Mesothelial cell of epicardium (in vitro differentiated cells): ENCODE measurements around the gene TMEM87B. TPM values are rescaled to one million over a fixed set of nuclear protein-coding genes. Genes with fewer than 3 reads are reported as not detected.
"Not testable (repeated sequence)": the region's sequence is repeated elsewhere in the genome, so short reads cannot be mapped to it uniquely, and the experiment has no call there.

Source experiments
- DNase-seq, 2 experiments: peaks; one replicate each; pipeline ENCODE4 v3.0.0; 2021; ENCODE audit warnings: low spot score in 2 of 2; ENCODE audit not compliant: unreplicated experiment in 2 of 2
- H3K27ac Mint-ChIP-seq: 2 replicates; pipeline ENCODE4 v1.8.0; 2021; ENCODE audit warnings: mixed read lengths
- H3K27me3 Mint-ChIP-seq: 2 replicates; pipeline ENCODE4 v1.8.0; 2021; ENCODE audit warnings: low read depth, mixed read lengths
- H3K36me3 Mint-ChIP-seq: 2 replicates; pipeline ENCODE4 v1.8.0; 2021; ENCODE audit warnings: mixed read lengths
- H3K4me1 Mint-ChIP-seq: 2 replicates; pipeline ENCODE4 v1.8.0; 2021; ENCODE audit warnings: mixed read lengths
- H3K4me3 Mint-ChIP-seq: 2 replicates; pipeline ENCODE4 v1.8.0; 2021; ENCODE audit warnings: mild to moderate bottlenecking, moderate library complexity, mixed read lengths
- H3K9me3 Mint-ChIP-seq: 2 replicates; pipeline ENCODE4 v1.8.0; 2021; ENCODE audit warnings: mixed read lengths
- CTCF ChIP-seq: fragments of 200-600 bp; sonication (generic); IDR thresholded peaks from one replicate; pipeline ENCODE4 v1.5.0; 2021; ENCODE audit warnings: antibody characterized with exemption; ENCODE audit not compliant: unreplicated experiment
- total RNA-seq: library from RNA; stranded (reverse); gene quantifications from 3 replicates; pipeline ENCODE4 v1.2.1, GENCODE V29; 2021

TMEM87B gene
- total RNA-seq, 1 donor from 2014 or later = 19.4 TPM

GRCh38 chr2:112061299-112061698 is 6.2 kb downstream of the TMEM87B start:
- no peak for DNase-seq
- TF ChIP-seq CTCF = no peak
- Mint-ChIP-seq H3K27me3 (no peaks in the 10 kb centered on the region), H3K4me1 (peaks cover 35% of the 10 kb centered on the region), H3K4me3 (no peak overlapping the region), H3K9me3 (no peaks in the 10 kb centered on the region), H3K36me3 (peaks cover 49% of the 10 kb centered on the region), H3K27ac (peak overlapping the region; percentile 86)

DNA sequence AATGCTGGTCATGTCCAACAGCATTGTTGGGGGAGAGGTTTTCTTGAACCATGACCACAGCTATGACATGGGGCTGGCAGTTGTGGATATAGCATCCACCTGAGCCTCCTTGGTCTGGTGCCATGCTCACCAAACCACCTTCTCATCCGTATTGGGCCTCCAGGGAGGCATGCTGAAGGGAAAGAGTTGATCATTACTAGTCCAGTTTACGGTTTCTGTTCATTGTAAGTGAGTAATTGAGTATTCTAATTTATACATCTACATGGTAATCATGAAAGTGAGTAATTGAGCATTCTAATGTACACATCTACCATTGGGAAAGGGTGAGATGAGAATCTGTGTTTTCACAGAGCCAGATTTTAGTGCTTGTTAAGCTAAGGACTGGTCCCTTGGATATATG is 6.8 kb downstream of the TMEM87B start:
- Mint-ChIP-seq H3K9me3 (no peaks in the 10 kb centered on the region), H3K36me3 (peaks cover 49% of the 10 kb centered on the region), H3K27me3 (no peaks in the 10 kb centered on the region), H3K4me1 (peaks cover 31% of the 10 kb centered on the region), H3K27ac (no peak overlapping the region), H3K4me3 (no peak overlapping the region)
- TF ChIP-seq CTCF = no peak
- DNase-seq = no peak

- DNase-seq = no peak
- Mint-ChIP-seq H3K4me1 (peaks cover 23% of the 10 kb centered on the region), H3K36me3 (peaks cover 58% of the 10 kb centered on the region), H3K27ac (peak overlapping the region; percentile 14), H3K27me3 (no peaks in the 10 kb centered on the region), H3K9me3 (no peaks in the 10 kb centered on the region), H3K4me3 (no peak overlapping the region)
- no peak for TF ChIP-seq CTCF
These were observed 7.8 kb downstream of the TMEM87B start for GRCh38 chr2:112062894-112063293.

- Mint-ChIP-seq H3K27me3 (no peaks in the 10 kb centered on the region), H3K4me1 (peaks cover 8% of the 10 kb centered on the region), H3K27ac (peak overlapping the region; percentile 5), H3K4me3 (no peak overlapping the region), H3K36me3 (peaks cover 64% of the 10 kb centered on the region), H3K9me3 (peaks cover 13% of the 10 kb centered on the region)
- no peak for TF ChIP-seq CTCF
- no peak for DNase-seq
These were observed 10.4 kb downstream of the TMEM87B start for GRCh38 chr2:112065486-112065885.

DNA sequence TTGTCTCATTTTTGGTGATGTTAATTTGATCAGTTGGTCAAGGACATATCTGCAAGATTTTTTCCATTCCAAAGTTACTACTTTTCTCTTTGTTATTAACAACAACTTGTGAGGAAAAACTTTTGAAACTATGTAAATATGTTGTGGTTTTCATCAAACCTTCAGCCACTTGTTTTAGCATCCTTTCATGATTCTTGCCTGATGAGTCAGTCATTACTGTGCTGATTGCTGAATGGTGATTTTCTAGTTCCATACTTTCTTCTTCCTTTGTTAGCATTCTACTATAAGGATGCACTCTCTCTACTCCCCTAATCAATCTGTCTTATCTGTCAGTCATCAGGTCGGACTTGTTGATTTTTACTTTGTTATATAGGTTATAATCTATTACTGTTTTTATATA is 10.9 kb downstream of the TMEM87B start:
- peaks cover 8% of the 10 kb centered on the region for H3K4me1 Mint-ChIP-seq
- peaks cover 14% of the 10 kb centered on the region for H3K9me3 Mint-ChIP-seq
- no peak overlapping the region for H3K4me3 Mint-ChIP-seq
- DNase-seq = no peak
- H3K27me3 Mint-ChIP-seq = no peaks in the 10 kb centered on the region
- peaks cover 67% of the 10 kb centered on the region for H3K36me3 Mint-ChIP-seq
- no peak for TF ChIP-seq CTCF
- H3K27ac Mint-ChIP-seq = no peak overlapping the region

DNA sequence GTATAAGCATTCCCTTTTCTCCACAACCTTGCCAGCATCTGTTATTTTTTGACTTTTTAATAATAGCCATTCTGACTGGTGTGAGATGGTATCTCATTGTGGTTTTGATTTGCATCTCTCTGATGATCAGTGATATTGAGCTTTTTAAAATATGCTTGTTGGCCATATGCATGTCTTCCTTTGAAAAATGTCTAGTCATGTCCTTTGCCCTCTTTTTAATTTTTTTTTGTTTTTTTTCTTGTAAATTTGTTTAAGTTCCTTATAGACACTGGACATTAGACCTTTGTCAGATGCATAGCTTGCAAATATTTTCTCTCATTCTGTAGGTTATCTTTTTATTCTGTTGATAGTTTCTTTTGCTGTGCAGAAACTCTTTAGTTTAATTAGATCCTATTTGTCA is 14.7 kb downstream of the TMEM87B start:
- not testable (repeated sequence) for H3K4me3 Mint-ChIP-seq, H3K27me3 Mint-ChIP-seq, H3K27ac Mint-ChIP-seq, H3K4me1 Mint-ChIP-seq, DNase-seq
- Mint-ChIP-seq H3K36me3 (peaks cover 67% of the 10 kb centered on the region), H3K9me3 (peaks cover 43% of the 10 kb centered on the region)
